Psoas muscle (tissue), 8 donors: ENCODE results near the gene GRIN2A. TPM values are rescaled to one million over a fixed set of nuclear protein-coding genes. Genes with fewer than 3 reads are reported as not detected.

Source experiments
- ATAC-seq, 4 donors: fragments of 200-7000 bp; cut with Tn5 transposase; one replicate each; pipeline ENCODE4 v1.9.1; 2020; ENCODE audit warnings: moderate library complexity in 3 of 4, mild to moderate bottlenecking in 2 of 4
- DNase-seq, 2 donors: peaks; one replicate each; pipeline ENCODE4 v3.0.0-alpha.2; 2020
- H3K27ac ChIP-seq: fragments of 200-600 bp; one replicate; pipeline ENCODE4 v1.8.0; 2022
- H3K27me3 ChIP-seq, 3 donors: fragments of 200-600 bp in 1 of 3; one replicate each; pipeline versions ENCODE4 v1.6.1 to v1.8.0; 2013 to 2022; ENCODE audit warnings: low read length in 2 of 3, mild to moderate bottlenecking in 2 of 3, moderate library complexity in 1 of 3; ENCODE audit not compliant: insufficient read depth in 3 of 3
- H3K36me3 ChIP-seq, 2 donors: fragments of 200-600 bp in 1 of 2; one replicate each; pipeline versions ENCODE4 v1.6.1 to v1.8.0; 2013 to 2022; ENCODE audit warnings: low read depth in 1 of 2, mild to moderate bottlenecking in 1 of 2, moderate library complexity in 1 of 2; ENCODE audit not compliant: insufficient read depth in 1 of 2
- H3K4me1 ChIP-seq: fragments of 200-600 bp; one replicate; pipeline ENCODE4 v1.8.0; 2022
- H3K4me3 ChIP-seq: fragments of 200-600 bp; one replicate; pipeline ENCODE4 v1.8.0; 2022; ENCODE audit warnings: mild to moderate bottlenecking
- H3K9me3 ChIP-seq: fragments of 200-600 bp; one replicate; pipeline ENCODE4 v1.8.0; 2022
- CTCF ChIP-seq: fragments of 200-600 bp; IDR thresholded peaks from one replicate; pipeline ENCODE4 v1.8.0; 2022; ENCODE audit warnings: antibody characterized with exemption
- WGBS, 3 donors: extraction: QIAGEN DNeasy Blood & Tissue Kit; methylation state at CpG; one replicate each; pipeline versions ENCODE4 v1.1.6 to v1.1.7; 2013; 5-methylcytosine and 5-hydroxymethylcytosine counted together
- intact Hi-C, 2 donors: fragments of 100-400 bp; cut with DNase I; formaldehyde crosslinking; loops; one replicate each; pipeline versions ENCODE4 v1.11.0 to v1.14.2; 2022
- polyA plus RNA-seq, 3 donors: library from polyadenylated mRNA; stranded (reverse); fragments of 200-250 nt; gene quantifications; one replicate each; pipeline ENCODE4 v1.2.3, GENCODE V29; 2013
- total RNA-seq, 4 donors: library from RNA; stranded (reverse); fragmentation: NEBNext Ultra II Directional in 2 of 4; extraction: Animal tissue kit (Norgen Biotek cat#: 25700) in 2 of 4; gene quantifications; one replicate each; pipeline versions ENCODE4 v1.2.1 to v1.2.4, GENCODE V29; 2021 to 2023
- donor health status: healthy with polysubstance abuse.
- donor health status: DM: no; HTN: no; CAD: no; lungs with moderate emphysema.
- donor health status: Bipolar disorder and iron deficiency.
- donor health status: healthy.
- donor health status: DM: yes; HTN: yes; CAD: no.
- donor health status: DM: no; HTN: no; CAD: no.
- donor health status: DM: no; HTN: no; CAD: no.
- donor health status: DM: yes; HTN: yes; CAD: no.

The GRIN2A gene
- total and polyA plus RNA-seq, 7 donors: 0.01 to 0.62 (median 0.17) TPM; not detected in 2

DNA sequence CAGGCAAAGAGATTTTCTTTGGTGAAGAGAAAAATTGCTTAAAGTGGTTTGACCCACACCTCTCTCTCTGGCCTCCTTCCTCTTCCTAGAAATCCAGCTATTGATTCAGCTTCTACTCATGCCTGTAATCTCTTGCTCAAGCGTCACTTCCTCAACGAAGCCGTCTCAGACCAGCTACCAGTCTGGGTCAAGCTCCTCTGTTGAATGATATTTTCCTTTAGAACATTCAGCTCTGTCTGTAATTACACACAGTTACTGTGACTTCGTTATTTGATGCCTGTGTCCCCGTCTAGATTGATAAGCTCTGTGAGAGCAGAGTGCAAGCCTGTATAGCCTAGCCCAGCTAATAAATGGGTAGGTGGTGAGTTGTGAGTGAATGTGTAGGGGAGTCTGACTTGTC lies 168.5 kb downstream of the GRIN2A start:
- Histone ChIP-seq H3K27ac (no peak overlapping the region), H3K27me3 (peaks cover 0 to 5% (median 5%) of the 10 kb centered on the region in 3 donors), H3K4me3 (no peak overlapping the region), H3K9me3 (no peaks in the 10 kb centered on the region), H3K36me3 (no peaks in the 10 kb centered on the region), H3K4me1 (no peaks in the 10 kb centered on the region)
- no peak for TF ChIP-seq CTCF
- DNase-seq: no peak
- ATAC-seq: no peak
- intact Hi-C loops: no loop called here
- WGBS, 3 donors: 49 to 57% (median 50%) methylated on average over 5 of the region's 5 CpGs

GRCh38 chr16:10013364-10013763 lies 168.9 kb downstream of the GRIN2A start:
- ATAC-seq (no peak), DNase-seq (no peak)
- intact Hi-C loops: no loop called here
- 61 to 71% (median 62%) methylated on average over 4 of the region's 4 CpGs for WGBS, 3 donors
- Histone ChIP-seq H3K4me3 (no peak overlapping the region), H3K27me3 (peaks cover 0 to 5% (median 5%) of the 10 kb centered on the region in 3 donors), H3K27ac (no peak overlapping the region), H3K4me1 (no peaks in the 10 kb centered on the region), H3K36me3 (no peaks in the 10 kb centered on the region), H3K9me3 (no peaks in the 10 kb centered on the region)
- TF ChIP-seq CTCF: no peak

- 62 to 68% (median 67%) methylated on average over 6 of the region's 6 CpGs for WGBS, 3 donors
- no peak for TF ChIP-seq CTCF
- no peak overlapping the region for H3K4me3 ChIP-seq
- no peaks in the 10 kb centered on the region for H3K9me3 ChIP-seq
- H3K27ac ChIP-seq: no peak overlapping the region
- ATAC-seq (no peak), DNase-seq (no peak)
- intact Hi-C loops: no loop called here
- H3K36me3 ChIP-seq: no peaks in the 10 kb centered on the region
- H3K27me3 ChIP-seq: peaks cover 0 to 5% (median 5%) of the 10 kb centered on the region in 3 donors
- no peaks in the 10 kb centered on the region for H3K4me1 ChIP-seq
These were observed 172.5 kb downstream of the GRIN2A start for GRCh38 chr16:10009684-10010083.

DNA sequence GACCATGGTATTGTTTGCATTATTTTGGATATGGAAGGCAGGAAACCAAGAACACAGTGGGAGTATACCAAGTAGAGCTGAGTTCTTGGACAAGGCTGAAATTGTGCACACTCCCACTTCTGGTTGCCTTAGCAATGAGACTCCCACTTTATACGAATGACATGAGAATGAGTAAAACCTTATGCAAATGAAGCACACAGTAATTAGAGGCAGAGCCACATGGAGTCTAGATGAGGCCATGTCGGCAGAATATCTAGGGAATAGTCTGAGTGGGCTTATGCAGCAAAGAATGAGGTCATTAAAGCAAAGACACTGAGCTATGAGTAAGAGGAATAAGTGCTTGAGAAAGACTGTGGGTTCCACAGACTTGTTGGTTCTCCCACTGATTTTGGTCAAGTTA lies 178.7 kb downstream of the GRIN2A start:
- DNase-seq (no peak), ATAC-seq (no peak)
- Histone ChIP-seq H3K9me3 (no peaks in the 10 kb centered on the region), H3K36me3 (no peaks in the 10 kb centered on the region), H3K27ac (no peak overlapping the region), H3K27me3 (no peaks in the 10 kb centered on the region), H3K4me3 (no peak overlapping the region), H3K4me1 (no peaks in the 10 kb centered on the region)
- WGBS, 3 donors: 62 to 71% (median 68%) methylated on average over 2 of the region's 2 CpGs
- intact Hi-C loops: no loop called here
- TF ChIP-seq CTCF: no peak

DNA sequence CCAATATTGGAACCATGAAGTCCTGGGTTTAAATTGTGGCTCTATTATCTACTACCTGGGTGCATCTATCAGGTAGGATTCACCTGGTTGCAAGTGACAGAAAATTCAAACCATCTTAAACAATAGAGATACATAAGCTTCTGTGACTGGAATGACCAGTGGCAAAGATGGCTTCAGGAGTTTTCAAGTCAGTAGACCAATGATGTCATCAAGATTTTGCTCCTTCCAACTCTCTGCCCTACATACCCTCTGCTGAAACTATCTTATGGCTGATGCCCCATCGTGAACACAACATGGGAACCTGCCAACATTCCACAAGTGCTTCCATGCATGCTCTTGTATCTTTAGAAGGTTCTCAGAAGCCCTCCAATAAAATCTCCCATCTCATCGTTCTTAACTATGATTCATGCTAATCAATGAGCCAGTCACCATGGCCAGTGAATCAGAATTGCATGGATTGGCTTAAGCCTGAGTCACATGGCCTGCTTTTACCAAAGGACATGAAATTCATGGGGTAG lies 180.9 kb downstream of the GRIN2A start:
- WGBS, 3 donors: 38 to 65% (median 43%) methylated on average over 2 of the region's 2 CpGs
- H3K27ac ChIP-seq: no peak overlapping the region
- intact Hi-C loops: no loop called here
- H3K36me3 ChIP-seq: no peaks in the 10 kb centered on the region
- no peak overlapping the region for H3K4me3 ChIP-seq
- H3K27me3 ChIP-seq: no peaks in the 10 kb centered on the region
- H3K4me1 ChIP-seq: no peaks in the 10 kb centered on the region
- no peak for ATAC-seq
- no peaks in the 10 kb centered on the region for H3K9me3 ChIP-seq
- TF ChIP-seq CTCF: no peak
- DNase-seq: no peak
